Effector CD4-positive, alpha-beta T cell (primary cell): ENCODE data around the gene METTL8.
"Not testable (repeated sequence)": the region's sequence is repeated elsewhere in the genome, so short reads cannot be mapped to it uniquely, and the experiment has no call there.

ENCODE experiments used
- DNase-seq: peaks from one replicate; pipeline ENCODE4 v3.0.0-alpha.2; 2020

The METTL8 gene

DNA sequence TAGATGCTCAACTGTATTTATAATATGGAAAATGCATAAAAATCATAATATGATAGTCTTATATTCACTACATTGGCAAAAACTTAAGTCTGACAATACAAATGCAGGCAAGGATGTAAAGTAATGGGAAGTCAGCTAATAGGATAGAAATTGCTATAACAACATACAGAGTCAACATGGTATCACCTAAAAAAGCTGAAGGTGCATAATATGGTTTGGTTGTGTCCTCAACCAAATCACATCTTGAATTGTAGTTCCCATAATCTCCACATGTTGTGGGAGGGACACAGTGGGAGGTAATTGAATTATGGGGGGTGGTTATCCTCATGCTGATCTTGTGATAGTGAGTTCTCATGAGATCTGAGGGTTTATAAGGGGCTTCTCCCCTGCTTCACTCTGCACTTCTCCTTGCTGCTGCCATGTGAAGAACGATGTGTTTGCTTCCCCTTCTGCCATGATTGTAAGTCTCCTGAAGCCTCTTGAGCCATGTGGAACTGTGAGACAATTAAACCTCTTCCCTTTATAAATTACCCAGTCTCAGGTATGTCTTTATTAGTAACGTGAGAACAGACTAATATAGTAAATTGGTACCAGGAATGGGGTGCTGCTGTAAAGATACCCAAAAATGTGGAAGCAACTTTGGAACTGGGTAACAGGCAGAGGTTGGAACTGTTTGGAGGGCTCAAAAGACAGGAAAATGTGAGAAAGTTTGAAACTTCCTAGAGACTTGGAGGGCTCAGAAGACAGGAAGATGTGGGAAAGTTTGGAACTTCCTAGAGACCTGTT is 10.9 kb downstream of the METTL8 start:
- not testable (repeated sequence) for DNase-seq

GRCh38 chr2:171420728-171421563 is 12.8 kb downstream of the METTL8 start:
- no peak for DNase-seq

DNA sequence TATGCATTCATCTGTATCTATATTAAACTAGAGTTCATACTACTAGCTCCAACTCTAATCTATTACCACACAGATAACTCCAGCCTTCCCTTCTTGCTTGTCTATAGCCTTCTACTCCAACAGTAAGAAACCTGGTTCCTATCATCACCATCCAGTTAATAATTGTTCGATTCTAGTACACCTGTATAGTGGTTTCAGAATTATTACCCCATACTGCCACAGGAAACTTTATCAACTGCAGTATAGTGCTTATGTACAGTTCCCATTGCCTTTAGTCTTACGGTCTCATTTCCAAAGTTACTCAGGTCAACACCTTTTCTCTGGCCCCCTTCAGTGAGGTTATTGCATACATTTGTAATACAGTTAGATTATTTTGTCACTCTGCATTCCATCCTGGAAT is 14.5 kb downstream of the METTL8 start:
- DNase-seq: no peak

DNA sequence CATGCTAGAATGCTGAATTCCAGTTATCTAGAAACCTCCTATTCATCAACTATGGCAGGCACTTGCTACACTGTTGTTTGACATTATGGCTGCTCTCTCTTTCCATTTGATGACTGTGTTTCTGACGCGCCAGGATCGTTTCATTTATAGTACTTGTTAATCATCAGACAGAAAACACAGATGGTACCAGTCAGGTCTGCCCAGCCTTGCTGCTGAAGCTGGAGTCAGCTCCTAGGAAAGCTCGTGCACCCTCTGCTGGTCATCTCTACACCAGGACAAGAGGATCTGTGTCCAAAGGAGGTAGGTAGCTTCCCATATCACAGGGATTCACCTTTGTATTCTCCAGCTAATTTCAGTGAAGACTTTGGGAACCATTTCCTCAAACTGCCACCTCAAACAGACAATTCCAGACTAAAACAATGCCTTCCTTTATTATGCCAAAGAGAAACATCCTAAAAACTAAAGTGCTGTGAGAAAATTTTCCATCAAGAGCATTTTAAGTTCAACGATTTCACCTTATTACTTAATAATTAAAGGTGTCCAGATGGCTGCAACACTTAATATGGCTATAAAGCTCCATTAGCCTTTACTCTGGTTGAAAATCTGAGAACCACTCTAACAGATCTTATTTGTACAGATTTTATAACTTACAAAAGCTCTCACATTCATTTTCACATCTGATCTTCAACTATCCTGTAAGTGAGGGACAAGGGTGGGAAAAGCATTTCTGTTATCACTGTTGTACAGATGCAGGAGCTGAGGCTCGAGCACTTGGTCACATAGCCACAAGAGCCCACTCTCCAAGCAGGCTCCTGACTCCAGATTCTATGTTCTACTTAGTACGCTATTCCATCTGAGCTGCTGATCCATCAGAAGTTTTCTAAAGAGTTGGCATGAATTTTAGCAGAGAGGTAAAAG is 17.5 kb downstream of the METTL8 start:
- DNase-seq: peak; percentile 72

DNA sequence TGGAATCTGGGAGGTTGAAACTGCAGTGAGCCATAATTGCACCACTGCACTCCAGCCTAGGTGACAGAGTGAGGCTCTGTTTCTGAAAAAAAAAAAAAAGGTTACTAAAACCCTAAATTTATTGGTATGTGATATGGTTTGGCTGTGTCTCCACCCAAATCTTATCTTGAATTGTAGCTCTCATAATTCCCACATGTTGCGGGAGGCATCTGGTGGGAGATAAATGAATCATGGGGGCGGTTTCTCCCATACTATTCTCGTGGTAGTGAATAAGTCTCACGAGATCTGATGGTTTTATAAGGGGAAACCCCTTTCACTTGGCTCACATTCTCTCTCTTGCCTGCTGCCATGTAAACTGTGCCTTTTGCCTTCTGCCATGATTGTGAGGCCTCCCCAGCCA is 19.1 kb downstream of the METTL8 start:
- not testable (repeated sequence) for DNase-seq

- DNase-seq: no peak
Measured at GRCh38 chr2:171412571-171413175, 21.1 kb downstream of the METTL8 start.

DNA sequence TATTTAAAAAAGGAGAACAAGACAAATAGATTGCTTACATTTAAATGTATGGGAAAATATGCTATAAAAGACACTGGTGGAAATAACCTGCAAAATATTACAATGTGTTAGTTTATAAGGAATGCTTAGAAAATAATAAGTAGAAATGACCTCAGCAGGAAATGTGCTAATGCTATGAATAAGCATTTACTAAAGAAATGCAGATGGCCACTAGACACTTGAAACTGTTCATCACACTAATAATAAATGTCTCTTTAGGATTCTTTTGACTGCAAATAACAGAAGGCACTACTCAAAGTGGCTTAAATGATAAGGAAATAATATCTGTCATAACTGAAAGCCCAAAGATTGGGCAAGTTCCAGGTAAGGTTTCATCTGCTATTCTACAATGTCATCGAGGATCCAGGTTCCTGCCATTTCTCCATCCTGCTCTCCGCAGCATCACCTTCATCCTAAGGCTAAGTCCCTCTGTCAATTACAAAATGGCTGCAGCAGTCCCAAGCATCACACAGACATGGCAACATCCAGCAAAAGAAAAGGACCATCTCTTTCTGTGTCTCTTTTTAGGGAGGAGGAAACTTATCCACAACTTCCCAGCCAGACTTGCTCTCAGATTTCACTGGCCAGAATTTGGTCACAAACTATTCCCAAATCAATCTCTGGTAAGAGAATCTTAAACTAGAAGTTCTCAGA is 21.9 kb downstream of the METTL8 start:
- no peak for DNase-seq

- no peak for DNase-seq
Measured at GRCh38 chr2:171411214-171411613, 22.6 kb downstream of the METTL8 start.

- no peak for DNase-seq
Measured at GRCh38 chr2:171410624-171411023, 23.2 kb downstream of the METTL8 start.

- no peak for DNase-seq
Measured at GRCh38 chr2:171410101-171410500, 23.7 kb downstream of the METTL8 start.

DNA sequence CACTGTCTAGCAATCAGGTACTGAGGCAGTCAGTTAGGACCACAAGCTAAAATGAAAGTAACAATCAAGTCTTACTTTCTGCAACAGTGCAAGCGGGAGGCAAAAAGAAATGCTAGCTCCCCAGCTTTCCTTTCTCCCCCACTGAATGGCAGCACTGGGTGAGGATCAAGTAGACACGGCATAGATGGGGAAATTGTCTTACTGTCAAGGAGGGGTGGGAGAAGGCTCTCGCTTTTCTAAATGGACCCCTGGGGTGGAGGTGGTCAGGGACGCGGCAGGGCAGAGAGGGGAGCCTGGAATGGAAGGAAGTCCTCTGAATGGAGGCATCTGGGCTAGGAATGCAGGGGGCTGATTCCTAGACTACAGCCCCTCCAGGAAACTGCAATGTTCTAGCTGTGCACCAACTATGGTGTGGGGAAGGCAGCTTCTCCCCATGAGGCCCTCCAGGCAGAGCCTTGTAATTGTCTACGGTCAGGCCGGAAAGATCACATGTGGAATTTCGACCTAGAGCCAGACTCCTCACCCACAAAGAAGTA is 24.3 kb downstream of the METTL8 start:
- no peak for DNase-seq

GRCh38 chr2:171407676-171408044 is 26.1 kb downstream of the METTL8 start:
- no peak for DNase-seq

DNA sequence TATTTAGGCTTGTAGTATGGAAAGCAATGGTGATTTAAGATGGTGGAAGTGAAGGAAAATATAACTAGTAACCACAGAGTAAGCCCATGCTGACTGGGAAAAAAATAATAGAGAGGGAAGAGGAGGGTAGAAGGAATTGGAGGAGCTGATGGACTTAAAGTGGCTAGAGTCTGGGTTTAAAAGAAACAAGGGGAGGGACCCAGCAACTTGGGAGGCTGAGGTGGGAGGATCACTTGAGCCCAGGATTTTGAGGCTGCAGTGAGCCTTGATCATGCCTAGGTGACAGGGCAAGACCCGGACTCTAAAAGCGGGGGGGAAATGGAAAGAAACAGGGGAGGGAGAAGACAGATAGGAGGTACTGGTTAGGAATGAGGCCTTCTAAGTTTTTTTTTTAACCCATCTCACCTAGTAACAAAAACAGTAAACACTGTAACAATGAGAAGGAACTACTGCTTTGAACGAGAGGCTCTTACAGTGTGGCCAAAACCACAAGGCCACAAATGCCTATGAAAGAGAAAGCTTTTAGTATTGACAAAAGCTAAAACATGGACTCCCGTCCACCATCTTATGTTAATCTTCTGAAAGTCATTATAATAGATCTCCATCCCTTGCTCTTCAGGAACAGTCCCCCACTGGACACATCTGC is 26.6 kb downstream of the METTL8 start:
- DNase-seq: no peak

GRCh38 chr2:171406044-171406443 is 27.7 kb downstream of the METTL8 start:
- no peak for DNase-seq

- DNase-seq: no peak
Measured at GRCh38 chr2:171405546-171405945, 28.2 kb downstream of the METTL8 start.

DNA sequence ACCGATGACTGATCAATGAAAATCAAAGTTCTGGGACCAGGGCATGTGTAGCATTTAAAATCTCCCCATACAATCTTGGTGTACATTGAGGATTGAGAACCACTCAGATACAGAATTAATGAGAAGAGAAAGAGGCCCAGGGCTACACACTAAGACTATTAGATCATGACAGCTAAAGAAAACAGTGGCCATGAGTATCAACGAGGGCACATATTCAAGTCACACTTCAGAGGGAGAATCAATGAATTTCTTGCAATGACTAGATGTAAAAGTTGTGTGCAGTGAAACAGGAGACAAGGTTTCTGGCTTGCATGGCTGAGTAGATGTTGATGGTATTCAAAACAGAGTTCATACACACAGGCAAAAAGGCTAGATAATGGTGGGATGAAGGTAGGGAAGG is 29.1 kb downstream of the METTL8 start:
- DNase-seq: no peak

- DNase-seq: no peak
Measured at GRCh38 chr2:171404261-171404660, 29.5 kb downstream of the METTL8 start.

- DNase-seq: no peak
Measured at GRCh38 chr2:171402906-171403580, 30.7 kb downstream of the METTL8 start.

DNA sequence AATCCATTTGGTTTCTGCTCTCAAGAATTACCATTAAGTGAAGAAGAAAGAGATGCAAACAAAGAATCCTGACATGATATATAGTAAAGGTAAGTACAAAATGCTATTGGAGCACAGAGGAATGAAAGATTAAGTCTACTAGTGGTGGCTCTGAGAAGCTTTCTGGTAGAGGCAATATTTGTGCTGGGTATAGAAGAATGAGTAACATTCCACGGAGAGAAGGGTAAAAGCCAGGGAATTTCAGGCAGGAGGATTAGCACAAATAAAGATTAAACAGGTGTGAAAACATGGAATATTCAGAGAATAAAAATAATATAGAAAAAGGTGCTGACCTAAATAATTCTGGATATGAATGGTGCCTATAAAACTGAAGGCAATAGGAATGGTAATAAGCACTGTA is 31.8 kb downstream of the METTL8 start:
- no peak for DNase-seq

- no peak for DNase-seq
Measured at GRCh38 chr2:171400395-171400794, 33.4 kb downstream of the METTL8 start.

DNA sequence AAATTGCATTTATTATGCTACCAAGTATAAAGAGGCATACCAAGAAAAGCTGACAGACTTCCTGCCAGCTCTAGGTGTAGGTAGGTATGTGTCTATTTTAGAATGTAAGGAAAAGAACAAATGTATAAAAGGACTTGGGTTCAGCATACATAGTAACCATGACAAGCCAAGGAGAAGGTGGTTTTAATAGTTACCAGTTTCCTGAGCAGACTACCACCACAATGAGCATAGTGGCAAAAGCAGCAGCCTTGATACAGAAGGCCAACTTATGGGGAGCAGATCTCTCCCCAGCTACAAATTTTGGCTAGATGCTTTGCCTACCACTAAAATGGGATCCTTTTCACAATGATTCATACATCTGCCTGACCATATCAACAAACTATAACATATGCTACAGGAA is 34.5 kb downstream of the METTL8 start:
- DNase-seq: no peak
